GM18517 (cell line): ENCODE measurements around the gene SCAMP5.

Experiments
- ATAC-seq: cut with Tn5 transposase; IDR thresholded peaks from one replicate; pipeline ENCODE4 v1.9.1; 2021; ENCODE audit warnings: mild to moderate bottlenecking, moderate library complexity; ENCODE audit not compliant: unreplicated experiment

The SCAMP5 gene

GRCh38 chr15:75044258-75044878 is 49.0 kb downstream of the SCAMP5 start:
- ATAC-seq: no peak

GRCh38 chr15:75045332-75046015 is 50.1 kb downstream of the SCAMP5 start:
- no peak for ATAC-seq

GRCh38 chr15:75048394-75048793 is 53.0 kb downstream of the SCAMP5 start:
- ATAC-seq: no peak

- ATAC-seq: no peak
These were observed 54.0 kb downstream of the SCAMP5 start for GRCh38 chr15:75049392-75049791.

- ATAC-seq: no peak
These were observed 54.9 kb downstream of the SCAMP5 start for GRCh38 chr15:75050283-75050682.

- ATAC-seq: no peak
These were observed 55.8 kb downstream of the SCAMP5 start for GRCh38 chr15:75051191-75051608.

GRCh38 chr15:75051711-75052110 is 56.3 kb downstream of the SCAMP5 start:
- ATAC-seq: no peak

GRCh38 chr15:75052972-75053747 is 57.8 kb downstream of the SCAMP5 start:
- no peak for ATAC-seq

- no peak for ATAC-seq
These were observed 58.4 kb downstream of the SCAMP5 start for GRCh38 chr15:75053748-75054125.

- ATAC-seq: no peak
These were observed 59.0 kb downstream of the SCAMP5 start for GRCh38 chr15:75054172-75054897.

- ATAC-seq: no peak
These were observed 60.7 kb downstream of the SCAMP5 start for GRCh38 chr15:75056036-75056435.

- ATAC-seq: no peak
These were observed 63.0 kb downstream of the SCAMP5 start for GRCh38 chr15:75058127-75058905.

GRCh38 chr15:75059607-75060006 is 64.2 kb downstream of the SCAMP5 start:
- ATAC-seq: no peak

- ATAC-seq: no peak
These were observed 65.9 kb downstream of the SCAMP5 start for GRCh38 chr15:75061272-75061671.

- ATAC-seq: no peak
These were observed 67.3 kb downstream of the SCAMP5 start for GRCh38 chr15:75062706-75063105.

GRCh38 chr15:75063338-75063737 is 68.0 kb downstream of the SCAMP5 start:
- ATAC-seq: no peak

- ATAC-seq: no peak
These were observed 68.5 kb downstream of the SCAMP5 start for GRCh38 chr15:75063889-75064288.

GRCh38 chr15:75064846-75065245 is 69.5 kb downstream of the SCAMP5 start:
- no peak for ATAC-seq

- ATAC-seq: no peak
These were observed 70.1 kb downstream of the SCAMP5 start for GRCh38 chr15:75065467-75065850.

- ATAC-seq: no peak
These were observed 70.6 kb downstream of the SCAMP5 start for GRCh38 chr15:75065851-75066509.
